SK-N-DZ (cell line): ENCODE results near the gene DMBT1.

ENCODE experiments used
- DNase-seq: peaks from one replicate; pipeline ENCODE4 v3.0.0-alpha.2; 2015; ENCODE audit warnings: low spot score

Gene DMBT1

GRCh38 chr10:122548407-122549085 lies 12.0 kb upstream of the DMBT1 start:
- DNase-seq = no peak

DNA sequence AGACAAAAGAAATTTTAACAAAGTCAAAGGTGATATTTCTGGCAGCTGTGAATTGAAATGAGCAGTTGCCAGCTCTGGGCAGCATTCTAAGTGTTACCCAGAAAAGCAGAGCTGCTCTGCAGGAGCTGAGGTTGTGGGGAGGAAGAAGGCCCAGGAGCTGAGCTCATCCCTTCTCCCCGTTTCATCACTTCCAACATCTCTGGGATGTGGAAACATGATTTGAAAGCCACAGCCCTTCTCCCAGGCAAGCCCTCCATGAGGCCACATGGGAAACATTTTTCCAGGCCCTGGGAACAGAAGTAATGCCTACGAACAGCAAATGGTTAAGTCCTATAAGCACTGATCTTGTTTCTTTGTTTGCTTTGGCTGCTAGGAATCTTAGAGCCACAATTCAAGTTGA lies 10.9 kb upstream of the DMBT1 start:
- no peak for DNase-seq

DNA sequence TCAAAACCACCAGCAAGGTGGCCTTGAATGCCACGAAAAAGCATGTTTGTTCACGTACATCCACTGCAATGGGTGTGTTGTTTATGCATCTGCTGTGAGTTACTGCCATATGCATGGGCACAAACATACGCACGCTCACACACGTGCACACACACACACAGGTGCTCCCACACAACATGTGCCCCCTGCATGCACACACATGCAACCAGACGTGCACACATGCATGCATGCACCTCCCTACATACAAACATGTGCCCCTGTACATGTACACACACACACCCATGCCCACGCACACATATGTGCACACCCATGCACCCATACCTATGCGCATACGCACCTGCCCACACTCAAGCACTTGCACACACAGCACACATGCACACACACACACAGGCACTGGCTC lies 10.1 kb upstream of the DMBT1 start:
- DNase-seq = no peak

- no peak for DNase-seq
Measured at GRCh38 chr10:122550983-122551382, 9.6 kb upstream of the DMBT1 start.

- no peak for DNase-seq
Measured at GRCh38 chr10:122551450-122551849, 9.1 kb upstream of the DMBT1 start.

DNA sequence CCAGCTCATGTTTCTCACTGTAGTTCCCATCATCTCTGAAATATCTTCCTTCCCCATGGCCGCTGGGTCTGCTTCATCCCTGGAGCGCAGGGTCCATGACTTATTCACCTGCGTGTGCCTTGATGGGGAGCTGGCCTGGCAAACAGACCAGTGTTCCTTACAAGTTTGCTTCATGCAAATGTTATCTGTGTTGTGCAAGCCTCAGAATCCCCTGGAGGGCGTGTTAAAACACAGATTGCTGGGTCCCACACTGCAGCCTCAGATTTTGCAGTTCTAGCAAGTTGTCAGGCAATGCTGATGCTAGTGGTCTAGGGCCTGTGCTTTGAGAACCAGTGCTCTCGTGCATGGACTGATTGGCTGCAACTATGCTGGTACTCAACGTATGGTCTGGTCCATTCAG lies 7.2 kb upstream of the DMBT1 start:
- DNase-seq = no peak

DNA sequence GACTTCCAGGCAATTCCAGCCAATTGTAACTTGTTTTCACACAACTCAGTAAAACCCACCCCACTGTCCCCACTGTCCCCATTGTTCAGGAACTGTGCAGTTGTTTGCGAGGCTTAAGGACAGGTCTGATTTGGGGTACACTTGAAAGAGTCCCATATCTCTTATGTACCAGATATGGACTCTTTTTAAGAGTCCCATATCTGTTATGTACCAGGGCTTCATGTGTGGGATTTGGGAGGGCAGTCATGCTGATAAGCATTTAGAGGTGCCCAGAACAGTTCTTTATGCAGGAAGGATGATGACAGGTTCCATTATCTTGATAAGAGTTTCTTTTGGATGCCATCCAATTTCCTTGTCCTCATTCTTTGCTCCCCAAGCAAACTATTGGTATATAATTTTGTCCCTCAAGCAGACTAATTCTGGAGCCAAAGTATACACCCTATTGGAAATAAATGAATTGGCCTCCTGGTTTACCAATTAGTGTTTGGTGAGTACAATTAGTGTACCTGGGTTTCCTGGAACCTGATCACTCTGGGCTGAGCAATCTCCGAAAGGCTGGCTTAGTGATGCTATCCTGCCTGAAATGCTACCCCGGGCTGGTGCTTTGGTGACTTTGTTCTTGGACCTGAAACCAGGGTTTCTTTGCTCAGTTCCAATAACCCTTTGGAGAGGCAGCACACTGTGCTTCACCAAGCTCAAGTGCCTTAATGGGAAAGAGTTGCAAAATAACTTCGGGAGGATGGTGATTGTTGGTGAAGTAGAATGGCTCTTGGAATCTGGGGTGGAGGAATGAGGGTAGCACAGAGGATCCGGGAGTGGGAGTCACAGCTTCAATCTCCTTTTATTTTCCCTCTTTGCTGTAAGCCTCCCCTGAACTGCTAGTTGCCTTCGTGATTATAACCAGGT lies 6.2 kb upstream of the DMBT1 start:
- no peak for DNase-seq

GRCh38 chr10:122555442-122555841 lies 5.1 kb upstream of the DMBT1 start:
- DNase-seq = no peak

- DNase-seq = no peak
Measured at GRCh38 chr10:122557516-122557915, 3.0 kb upstream of the DMBT1 start.

DNA sequence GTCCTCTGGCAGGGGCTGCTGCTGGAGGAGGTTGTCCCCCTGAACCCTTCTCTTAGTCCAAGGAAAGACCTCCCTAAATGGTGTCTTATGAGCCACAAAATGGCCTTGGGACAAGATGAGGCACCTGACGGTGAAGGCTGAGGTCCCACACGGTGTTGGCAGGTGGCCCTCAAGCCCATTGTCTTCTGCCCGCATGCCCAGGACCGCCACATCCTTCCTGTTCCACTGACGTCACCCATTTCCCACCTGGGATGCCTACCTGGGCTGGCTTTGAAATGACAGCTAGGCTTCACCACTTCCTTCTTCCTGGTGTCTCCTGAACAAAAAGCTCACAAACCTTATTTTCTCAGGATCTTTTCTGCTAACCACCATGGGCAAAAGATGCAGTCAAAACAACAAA lies 2.1 kb upstream of the DMBT1 start:
- no peak for DNase-seq

DNA sequence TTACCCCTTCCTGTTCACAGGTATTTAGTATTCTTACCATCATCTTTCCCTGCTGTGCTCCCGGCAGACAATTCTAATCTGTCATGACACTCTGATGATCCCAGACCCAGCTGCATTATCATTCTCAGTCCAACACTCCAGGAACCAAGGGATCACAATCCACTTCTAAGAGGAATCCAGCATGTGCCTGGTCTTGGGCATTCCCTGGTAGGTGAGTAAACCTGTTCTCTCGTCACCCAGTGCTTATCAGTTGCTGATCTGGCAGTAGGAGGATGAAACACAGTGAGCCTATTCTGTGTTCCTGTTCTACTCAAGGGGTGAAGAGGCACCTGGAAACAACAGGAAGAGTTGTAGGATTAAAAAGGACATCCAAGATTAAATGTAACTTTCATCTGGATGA lies 1.3 kb upstream of the DMBT1 start:
- DNase-seq = no peak

GRCh38 chr10:122561212-122561611 lies 658 bp downstream of the DMBT1 start:
- no peak for DNase-seq

DNA sequence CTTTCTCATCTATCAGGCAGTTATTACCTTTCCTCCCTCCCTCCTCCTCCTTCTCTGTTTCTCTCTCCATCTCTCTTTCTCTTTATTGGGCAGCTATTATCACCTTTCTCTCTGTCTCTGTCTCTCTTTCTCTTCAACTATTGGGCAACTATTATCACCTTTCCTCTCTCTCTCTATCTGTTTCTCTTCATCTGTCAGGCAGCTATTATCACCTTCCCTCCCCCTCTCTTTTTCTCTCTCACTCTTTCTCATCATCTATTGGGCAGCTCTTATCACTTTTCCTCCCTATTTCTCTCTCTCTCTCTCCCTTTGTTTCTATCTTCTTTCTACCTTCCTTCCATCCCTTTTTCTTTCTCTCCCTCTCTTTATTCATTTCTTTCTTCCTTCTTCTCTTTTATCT lies 1.2 kb downstream of the DMBT1 start:
- DNase-seq = no peak

DNA sequence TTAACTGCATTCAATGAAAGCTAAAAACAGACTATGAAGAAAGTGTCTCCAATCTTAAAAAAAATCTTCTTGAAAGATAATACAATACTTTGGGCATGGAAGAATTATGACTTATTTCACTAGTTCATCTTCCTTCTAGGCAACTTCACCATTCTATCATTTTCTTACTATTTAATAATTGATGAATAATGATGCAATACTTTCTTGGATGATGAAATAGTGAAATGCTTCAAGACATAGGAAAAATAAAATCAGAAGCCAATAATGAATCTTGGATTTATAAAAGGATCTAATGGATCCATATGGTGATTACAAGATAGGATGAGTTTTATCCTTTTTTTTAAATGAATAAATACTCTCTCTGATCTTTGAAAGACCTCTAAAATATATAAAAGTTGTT lies 4.4 kb downstream of the DMBT1 start:
- no peak for DNase-seq

- DNase-seq = peak; percentile 65
Measured at GRCh38 chr10:122565766-122566206, 5.2 kb downstream of the DMBT1 start.

DNA sequence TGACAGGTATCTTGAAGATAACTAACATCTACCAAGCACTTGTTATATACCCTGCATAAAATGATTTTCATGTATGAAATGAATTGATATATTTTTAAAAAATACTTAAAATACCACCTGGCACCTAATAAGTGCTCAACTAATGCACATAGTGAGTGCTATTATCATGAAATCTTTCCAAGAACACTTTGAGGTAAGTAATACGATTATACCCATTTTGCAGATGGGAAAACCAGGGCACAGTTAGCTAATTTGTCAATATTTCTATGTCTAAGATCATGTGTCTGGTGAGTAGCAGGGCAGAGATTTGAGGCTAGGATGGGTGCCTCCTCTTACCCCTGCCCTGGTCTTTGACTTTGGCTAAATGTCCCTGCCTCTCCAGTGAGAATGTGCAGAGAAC lies 6.1 kb downstream of the DMBT1 start:
- no peak for DNase-seq

GRCh38 chr10:122567056-122567660 lies 6.6 kb downstream of the DMBT1 start:
- DNase-seq = no peak

GRCh38 chr10:122568551-122568950 lies 8.0 kb downstream of the DMBT1 start:
- no peak for DNase-seq

- DNase-seq = no peak
Measured at GRCh38 chr10:122570920-122571319, 10.4 kb downstream of the DMBT1 start.

- no peak for DNase-seq
Measured at GRCh38 chr10:122571892-122572291, 11.3 kb downstream of the DMBT1 start.

DNA sequence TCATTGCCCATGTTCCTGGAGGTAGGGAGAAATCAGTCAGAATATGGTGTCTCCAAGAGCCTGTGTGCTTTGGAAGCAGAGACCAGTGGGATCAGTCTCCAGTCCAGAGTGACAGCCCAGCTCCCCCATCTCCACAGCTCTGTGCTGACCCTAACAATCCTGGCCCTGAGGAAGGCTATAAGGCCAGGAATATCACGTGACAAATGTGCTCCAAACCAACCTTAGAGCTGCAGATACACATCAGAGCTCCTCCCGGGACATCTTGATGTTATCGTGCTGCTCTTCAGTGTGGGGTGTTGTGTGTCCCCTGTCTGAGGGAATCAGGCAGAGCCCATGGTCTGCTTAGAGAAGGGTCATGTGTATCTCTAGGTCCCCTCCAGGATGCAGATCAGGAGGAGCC lies 15.2 kb downstream of the DMBT1 start:
- DNase-seq = no peak

- no peak for DNase-seq
Measured at GRCh38 chr10:122576291-122576690, 15.7 kb downstream of the DMBT1 start.
